COR-L47 (cell line): Measurements from ENCODE around the gene MGME1.

Experiments
- DNase-seq: peaks from one replicate; lab custom pipeline; 2025; lab: John Stamatoyannopoulos, UW

Gene MGME1

GRCh38 chr20:17968366-17969277, at the start of gene MGME1, which contains the start of gene SNX5:
TSS of gene MGME1 (plus strand) at chr20:17969018. CDS start at chr20:17969860, 842 bp downstream.
TSS of gene SNX5 (minus strand) at chr20:17968794. CDS start at chr20:17968425, 369 bp downstream.
- peak; percentile 99 for DNase-seq

GRCh38 chr20:17919149-17919548, 49.7 kb upstream of the MGME1 start:
- DNase-seq, result no peak

GRCh38 chr20:17921774-17922173, 47.0 kb upstream of the MGME1 start:
- no peak for DNase-seq

- DNase-seq, result no peak
Measured at GRCh38 chr20:17925141-17925939, 43.5 kb upstream of the MGME1 start.

- DNase-seq, result no peak
Measured at GRCh38 chr20:17925940-17926300, 42.9 kb upstream of the MGME1 start.

GRCh38 chr20:17928211-17928611, 40.6 kb upstream of the MGME1 start:
- DNase-seq, result no peak

- DNase-seq, result no peak
Measured at GRCh38 chr20:17928633-17929311, 40.0 kb upstream of the MGME1 start.

- DNase-seq, result no peak
Measured at GRCh38 chr20:17931513-17931912, 37.3 kb upstream of the MGME1 start.

- no peak for DNase-seq
Measured at GRCh38 chr20:17932396-17932795, 36.4 kb upstream of the MGME1 start.

- DNase-seq, result no peak
Measured at GRCh38 chr20:17933121-17933520, 35.7 kb upstream of the MGME1 start.

GRCh38 chr20:17933711-17934110, 35.1 kb upstream of the MGME1 start:
- DNase-seq, result no peak

- DNase-seq, result no peak
Measured at GRCh38 chr20:17934141-17934862, 34.5 kb upstream of the MGME1 start.

- DNase-seq, result no peak
Measured at GRCh38 chr20:17935186-17935585, 33.6 kb upstream of the MGME1 start.

GRCh38 chr20:17935761-17936160, 33.1 kb upstream of the MGME1 start:
- DNase-seq, result no peak

- DNase-seq, result no peak
Measured at GRCh38 chr20:17936286-17936760, 32.5 kb upstream of the MGME1 start.

- no peak for DNase-seq
Measured at GRCh38 chr20:17936761-17937732, 31.8 kb upstream of the MGME1 start.

GRCh38 chr20:17938871-17939619, 29.8 kb upstream of the MGME1 start:
- peak; percentile 57 for DNase-seq

GRCh38 chr20:17939622-17940223, 29.1 kb upstream of the MGME1 start:
- DNase-seq, result no peak
